T-helper 22 cell (primary cell): ENCODE data around the gene KIAA1755.

ENCODE experiments used
- DNase-seq: peaks from one replicate; pipeline ENCODE4 v3.0.0-alpha.2; 2020; ENCODE audit warnings: low read depth

The KIAA1755 gene

GRCh38 chr20:38165089-38165965 is 95.2 kb downstream of the KIAA1755 start, which contains the start of gene TGM2:
TSS of gene TGM2 (minus strand) at chr20:38165270. CDS start at chr20:38165198, 72 bp downstream.
- no peak for DNase-seq

- no peak for DNase-seq
Measured at GRCh38 chr20:38164624-38165088, 95.9 kb downstream of the KIAA1755 start.

GRCh38 chr20:38164069-38164468 is 96.5 kb downstream of the KIAA1755 start:
- no peak for DNase-seq

- no peak for DNase-seq
Measured at GRCh38 chr20:38162878-38163875, 97.4 kb downstream of the KIAA1755 start.

GRCh38 chr20:38162149-38162548 is 98.4 kb downstream of the KIAA1755 start:
- no peak for DNase-seq

- DNase-seq = no peak
Measured at GRCh38 chr20:38161412-38161774, 99.1 kb downstream of the KIAA1755 start.
